Effector CD8-positive, alpha-beta T cell (primary cell): Measurements from ENCODE around the gene ST3GAL4.

ENCODE experiments used
- DNase-seq: peaks from one replicate; lab custom pipeline; 2025; lab: John Stamatoyannopoulos, UW

ST3GAL4 gene

DNA sequence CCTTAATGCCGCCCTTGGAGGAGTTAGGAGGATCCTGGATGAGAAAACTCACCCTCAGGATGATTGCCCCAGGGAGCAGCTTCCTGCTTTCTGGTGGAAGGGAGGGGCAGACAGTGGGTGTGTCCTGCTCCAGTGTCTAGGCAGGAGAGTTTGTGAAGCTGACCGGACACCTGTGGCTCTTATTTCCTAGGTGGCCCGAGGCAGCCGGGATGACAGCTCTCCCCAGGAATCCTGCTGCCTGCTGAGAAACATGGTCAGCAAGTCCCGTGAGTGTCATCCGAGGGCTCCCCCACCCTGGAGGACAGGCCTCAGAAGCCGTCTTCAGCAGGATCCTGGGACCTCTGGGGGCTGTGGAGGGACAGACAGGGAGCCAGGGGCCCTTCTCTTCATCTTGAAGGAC, 50.4 kb downstream of the ST3GAL4 start:
- DNase-seq, result no peak

DNA sequence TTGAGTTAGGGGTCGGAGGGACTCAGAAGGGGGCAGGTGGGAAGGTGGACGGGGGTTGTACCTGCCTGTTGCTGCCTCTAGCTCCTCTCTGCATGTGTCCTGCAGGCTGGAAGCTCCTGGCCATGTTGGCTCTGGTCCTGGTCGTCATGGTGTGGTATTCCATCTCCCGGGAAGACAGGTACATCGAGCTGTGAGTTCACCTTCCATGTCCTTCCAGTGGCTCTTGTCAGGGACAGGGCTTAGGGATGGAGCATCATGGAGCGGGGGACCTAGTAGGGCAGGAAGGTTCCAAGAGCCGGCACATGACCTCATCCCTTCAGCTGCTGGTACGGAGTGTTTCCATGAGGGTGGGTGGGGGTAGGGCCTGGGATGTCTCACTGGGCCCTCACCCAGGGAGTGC, 50.9 kb downstream of the ST3GAL4 start:
- DNase-seq, result no peak

DNA sequence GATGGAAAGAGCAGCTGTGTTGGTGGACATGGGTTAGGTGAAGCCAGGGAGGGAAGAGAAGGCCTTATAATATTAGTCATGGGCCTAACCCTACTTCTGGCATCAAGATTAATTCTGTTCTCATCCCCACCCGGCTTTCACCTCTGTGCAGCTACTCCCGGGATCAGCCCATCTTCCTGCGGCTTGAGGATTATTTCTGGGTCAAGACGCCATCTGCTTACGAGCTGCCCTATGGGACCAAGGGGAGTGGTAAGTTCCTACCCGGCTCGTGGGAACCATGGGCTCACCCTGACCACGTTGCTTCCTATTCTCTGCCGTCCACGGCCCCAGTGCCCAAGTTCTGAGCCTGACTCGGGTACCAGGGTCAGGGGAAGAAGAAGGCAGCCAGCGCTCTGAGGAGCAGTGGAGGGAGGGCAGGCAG, 51.6 kb downstream of the ST3GAL4 start:
- DNase-seq, result no peak

DNA sequence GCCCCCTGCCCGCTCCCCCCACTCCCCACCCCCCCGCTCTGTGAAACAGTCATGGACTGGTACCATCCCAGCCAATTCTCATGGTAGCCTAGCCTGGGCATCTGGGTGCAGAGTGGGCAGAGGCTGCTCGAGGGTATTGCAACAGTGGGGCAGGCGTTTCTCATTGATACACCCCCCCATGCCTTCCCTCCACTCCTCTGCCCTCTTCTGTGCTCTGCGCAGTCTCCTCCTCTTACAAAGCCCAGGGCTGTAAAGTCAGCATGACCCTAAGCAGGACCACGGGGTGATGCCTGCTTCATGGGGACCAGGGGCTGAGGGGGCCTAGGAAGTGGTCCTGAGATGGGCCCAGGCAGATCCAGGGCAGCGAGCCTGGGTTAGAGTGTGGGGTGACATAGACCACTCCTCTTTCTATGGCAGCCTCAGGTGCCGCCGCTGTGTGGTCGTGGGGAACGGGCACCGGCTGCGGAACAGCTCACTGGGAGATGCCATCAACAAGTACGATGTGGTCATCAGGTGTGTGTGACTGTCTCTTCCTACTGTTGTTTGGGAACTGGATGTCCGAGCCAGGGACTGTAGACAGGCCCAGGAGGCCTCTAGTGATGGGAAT, 52.3 kb downstream of the ST3GAL4 start:
- no peak for DNase-seq

DNA sequence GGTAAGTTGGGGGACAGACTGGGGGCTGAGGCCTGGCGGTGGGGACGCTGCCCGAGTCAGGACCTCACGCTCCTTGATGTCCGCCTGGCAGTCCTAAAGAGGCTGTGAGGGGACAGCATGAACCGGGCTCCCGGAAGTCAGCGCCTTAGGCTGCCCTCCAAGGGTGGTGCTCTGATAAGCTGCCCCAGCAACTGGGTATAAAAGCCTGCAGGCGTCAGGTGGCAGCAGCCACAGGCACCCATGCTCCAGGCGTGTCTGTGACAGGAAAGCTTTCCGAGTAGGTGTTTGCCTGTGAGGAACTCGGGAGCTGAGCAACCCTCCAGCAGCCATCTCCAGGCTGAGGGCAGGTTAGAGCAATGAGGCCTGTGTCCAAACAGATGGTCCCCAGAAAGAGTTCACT, 53.0 kb downstream of the ST3GAL4 start:
- no peak for DNase-seq

DNA sequence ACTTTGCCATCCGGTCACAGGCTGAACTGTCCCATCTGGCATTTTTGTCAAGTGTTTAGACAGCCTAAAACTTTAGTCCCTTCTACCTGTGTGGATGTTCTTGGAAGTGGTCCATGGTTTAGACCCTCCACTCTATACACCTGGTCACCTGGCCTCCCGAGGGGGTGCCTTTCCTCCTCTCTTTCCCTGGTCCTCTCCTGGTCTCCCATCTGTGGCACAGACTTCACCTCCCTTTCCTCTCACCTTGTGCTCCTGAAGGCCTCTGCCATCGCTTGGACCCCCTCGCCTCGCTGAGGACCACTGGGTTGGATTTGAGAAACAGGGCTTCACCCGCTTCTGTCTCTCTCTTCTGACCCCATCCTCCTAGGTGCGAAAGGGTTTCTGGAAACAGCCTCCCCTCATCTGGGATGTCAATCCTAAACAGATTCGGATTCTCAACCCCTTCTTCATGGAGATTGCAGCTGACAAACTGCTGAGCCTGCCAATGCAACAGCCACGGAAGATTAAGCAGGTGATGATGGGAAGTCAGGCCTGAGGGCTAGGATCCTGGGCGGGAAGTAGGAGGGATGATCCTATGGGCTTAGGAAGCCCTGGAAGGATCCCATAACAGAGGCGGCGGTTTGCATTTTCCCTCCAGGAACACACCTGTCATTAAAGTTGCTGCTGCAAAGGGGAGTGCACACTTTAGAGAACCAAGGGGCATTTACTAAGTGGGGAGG, 53.6 kb downstream of the ST3GAL4 start:
- no peak for DNase-seq

DNA sequence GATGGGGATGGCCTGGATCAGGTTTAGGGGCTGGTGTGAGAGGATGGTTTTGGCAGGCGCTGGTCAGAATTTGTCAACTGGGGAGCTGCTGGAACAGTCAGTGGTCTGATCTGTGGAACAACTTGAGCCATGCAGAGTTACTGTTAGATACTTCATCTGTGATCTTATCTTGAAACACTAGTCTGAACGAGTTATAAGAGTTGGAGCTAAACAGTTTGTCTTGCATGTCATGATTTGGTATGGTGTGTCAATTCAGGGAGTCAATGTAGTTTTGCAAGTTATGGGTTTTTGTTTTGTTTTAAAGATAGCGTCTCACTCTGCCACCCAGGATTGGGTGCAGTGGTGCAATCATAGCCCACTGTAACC, 54.1 kb downstream of the ST3GAL4 start:
- no peak for DNase-seq

DNA sequence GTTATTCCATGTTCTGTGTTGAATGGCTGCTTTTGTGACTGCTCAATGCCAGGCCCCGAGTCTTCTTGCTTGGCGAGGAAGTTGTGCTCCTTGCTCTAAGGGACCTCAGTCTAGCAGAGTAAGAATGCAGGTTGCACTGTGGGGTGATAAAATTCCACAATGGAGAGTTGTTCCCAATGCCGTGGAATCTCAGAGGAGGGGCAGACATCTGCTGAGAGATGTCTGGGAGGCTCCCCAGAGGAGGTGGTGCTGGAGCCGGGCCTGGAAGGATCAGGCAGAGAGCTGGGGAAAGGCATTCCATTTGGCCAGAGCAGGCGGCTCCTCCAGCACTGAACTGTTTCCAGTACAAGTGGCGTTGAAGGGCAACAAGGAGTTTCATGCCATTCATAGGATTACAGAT, 55.2 kb downstream of the ST3GAL4 start:
- DNase-seq, result no peak

DNA sequence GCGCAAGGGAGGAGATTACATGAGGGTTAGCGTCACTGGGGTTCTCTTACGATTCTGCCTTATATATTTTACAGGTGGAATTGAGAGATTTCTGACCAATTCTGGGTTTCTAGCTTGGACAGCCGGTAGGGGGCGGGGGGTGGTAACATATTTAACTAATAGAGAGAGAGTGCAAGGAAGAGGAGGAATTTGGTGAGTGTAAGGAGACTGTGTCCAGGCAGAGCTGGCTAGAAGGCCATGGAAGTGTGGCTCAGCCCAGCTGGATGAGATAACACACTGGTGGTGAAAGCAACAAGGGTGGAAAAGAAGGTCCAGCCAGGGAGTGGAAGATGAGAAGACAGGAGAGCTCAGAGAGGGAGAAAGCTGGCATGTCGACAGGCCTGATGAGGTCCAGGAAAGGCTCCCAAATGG, 56.5 kb downstream of the ST3GAL4 start:
- no peak for DNase-seq

DNA sequence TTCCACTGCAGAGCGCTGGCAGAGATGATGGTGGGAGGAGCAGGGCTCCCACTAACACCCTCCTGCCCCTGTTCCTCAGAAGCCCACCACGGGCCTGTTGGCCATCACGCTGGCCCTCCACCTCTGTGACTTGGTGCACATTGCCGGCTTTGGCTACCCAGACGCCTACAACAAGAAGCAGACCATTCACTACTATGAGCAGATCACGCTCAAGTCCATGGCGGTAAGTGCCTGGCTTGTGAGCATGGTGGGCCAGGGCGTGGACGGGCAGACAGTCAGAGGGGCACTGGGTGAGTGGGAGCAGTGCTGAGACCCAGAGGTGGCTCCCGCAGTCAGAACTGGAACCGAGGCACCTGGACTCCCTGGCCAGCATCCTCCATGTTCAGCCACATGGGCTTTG, 57.9 kb downstream of the ST3GAL4 start:
- no peak for DNase-seq

DNA sequence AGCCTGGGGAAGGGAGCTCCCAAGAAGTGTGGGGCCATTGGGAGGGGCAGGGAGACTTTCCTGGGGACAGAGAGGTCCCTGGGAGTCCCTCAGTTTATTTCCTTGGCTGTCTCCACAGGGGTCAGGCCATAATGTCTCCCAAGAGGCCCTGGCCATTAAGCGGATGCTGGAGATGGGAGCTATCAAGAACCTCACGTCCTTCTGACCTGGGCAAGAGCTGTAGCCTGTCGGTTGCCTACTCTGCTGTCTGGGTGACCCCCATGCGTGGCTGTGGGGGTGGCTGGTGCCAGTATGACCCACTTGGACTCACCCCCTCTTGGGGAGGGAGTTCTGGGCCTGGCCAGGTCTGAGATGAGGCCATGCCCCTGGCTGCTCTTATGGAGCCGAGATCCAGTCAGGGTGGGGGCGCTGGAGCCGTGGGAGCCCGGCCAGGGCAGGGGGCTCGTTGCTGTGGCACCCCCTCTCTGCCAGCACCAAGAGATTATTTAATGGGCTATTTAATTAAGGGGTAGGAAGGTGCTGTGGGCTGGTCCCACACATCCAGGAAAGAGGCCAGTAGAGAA, 58.4 kb downstream of the ST3GAL4 start:
- no peak for DNase-seq

DNA sequence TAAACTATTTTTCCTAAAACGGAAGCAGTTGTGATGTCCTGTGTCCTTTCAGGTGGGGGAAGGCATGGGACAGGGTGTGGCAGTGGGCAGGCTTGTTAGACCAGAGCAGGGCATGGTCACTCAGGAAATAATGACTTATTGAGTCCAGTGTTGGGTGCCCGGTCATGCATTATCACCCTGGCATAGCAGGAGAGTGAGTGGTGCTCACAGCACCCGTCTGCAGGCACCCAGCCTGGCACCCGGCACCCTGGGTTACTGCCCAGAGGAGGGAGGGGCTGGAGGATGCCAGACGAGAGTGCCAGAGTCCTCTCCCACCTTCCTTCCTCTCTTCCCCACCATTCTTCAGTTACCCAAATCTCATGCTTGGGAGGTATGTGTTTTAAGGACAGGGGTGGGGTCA, 59.1 kb downstream of the ST3GAL4 start:
- no peak for DNase-seq

DNA sequence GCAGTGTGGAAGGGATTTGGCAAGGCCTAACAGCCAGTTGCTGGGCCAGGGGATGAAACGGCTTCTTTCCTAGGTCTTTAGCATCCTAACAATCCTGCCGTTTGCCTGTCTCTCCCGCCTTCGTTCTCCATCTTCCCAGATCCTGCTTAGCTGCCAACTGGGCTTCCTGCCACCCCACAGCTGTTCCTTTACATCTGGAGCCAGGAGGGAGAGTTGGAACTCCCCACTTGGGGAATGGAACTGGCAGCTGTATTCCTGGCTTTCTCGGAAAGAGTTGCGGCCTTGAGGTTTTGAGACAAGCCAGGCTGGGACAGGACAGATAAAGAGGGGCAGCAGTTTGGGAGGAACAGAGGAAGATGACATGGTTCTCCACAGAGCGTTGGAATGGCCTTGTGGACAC, 59.6 kb downstream of the ST3GAL4 start:
- DNase-seq, result no peak

DNA sequence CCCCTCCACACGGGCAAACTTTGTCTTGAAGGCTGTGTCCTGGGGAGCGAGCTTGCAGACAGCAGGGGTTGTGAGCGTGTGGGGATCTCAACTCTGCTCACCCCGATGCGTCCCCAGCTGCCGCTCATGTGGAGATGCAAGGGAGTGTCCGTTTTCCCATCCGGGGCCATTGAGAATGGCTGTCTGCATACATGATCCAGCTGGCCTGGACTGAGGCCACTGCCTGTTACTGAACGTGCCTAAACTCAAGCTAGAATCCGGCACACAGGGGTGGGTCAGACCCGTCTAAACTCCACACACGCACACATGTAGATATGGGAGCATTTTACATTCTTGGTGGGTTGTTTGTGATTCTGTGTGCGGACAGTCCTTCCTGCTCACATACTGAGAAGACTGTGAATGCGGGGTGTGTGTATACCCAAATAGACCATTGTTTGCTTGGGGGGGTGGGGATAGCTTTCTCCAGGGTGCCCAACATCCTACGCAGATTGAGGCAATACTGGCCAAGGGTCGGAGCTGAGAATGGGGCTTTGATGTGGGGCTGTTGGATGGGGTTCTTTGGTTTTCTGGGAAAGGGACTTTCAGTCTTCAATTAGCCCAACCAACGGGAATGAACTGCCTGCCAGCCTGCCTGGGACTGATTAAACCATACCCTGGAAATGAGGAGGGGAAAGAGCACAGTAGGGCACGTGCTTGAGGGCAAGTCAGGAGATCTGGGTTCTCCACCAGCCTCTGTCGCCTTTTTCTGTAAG, 60.4 kb downstream of the ST3GAL4 start:
- no peak for DNase-seq

DNA sequence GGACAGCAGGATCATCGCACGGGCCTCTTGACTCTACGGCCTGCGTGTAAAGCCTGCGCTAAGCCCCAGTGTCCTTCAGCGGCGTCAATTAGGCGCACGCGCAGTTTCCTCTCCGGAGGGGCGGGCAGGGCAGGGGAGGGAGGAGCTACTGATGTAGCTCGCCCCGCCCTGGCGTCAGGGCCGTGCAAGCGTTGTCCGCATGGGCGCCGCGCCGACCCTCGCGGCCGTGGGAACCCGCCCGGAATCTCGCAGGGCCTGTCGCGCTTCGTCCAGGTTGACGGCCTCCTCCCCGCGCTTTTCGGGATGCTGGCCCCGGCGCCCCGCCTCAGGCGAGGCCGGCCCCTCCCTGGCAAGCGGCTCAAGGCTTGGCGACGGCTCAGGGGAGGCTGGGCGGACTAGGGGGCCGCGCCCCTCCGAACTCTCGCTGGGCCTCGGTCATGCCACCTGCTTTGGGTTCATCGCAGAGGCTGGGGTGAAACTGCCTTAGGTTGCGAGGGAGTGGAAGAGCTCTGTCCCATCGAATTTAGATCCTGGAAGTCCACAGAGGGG, 61.1 kb downstream of the ST3GAL4 start:
- peak; percentile 49 for DNase-seq

DNA sequence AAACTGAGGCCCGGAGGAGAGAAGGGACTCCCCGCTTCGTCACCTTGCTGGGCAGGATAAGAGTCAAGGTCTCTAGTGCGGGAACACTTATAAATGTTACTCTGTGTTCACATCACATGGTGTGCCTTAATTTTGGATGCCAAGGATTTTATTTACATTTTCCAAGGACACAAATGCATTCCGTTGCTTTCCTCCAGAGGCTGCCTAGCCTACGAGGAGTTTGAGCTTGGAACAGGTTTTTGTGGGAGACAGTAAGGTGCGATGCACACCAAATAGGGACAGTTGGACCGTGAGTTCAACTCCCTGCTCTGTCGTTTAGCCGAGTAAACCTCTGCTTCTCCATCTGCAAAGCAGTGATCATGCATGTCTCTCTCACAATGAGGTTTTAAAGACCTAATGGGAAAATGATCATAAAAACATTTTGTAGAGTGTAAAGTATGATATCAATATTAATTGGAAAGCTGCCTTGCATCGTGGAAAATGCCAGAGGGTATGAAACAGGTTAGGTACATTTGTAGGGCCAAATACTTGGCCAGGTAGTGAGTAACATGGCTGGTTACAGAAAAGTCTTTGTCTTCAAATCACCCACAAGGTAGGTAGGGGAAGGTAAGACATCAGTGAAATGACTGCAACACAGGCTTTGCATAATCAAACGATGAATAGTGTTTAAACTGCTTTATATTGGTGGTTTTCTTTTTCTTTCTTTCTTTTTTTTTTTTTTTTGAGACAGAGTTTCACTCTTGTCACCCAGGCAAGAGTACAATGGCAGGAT, 61.8 kb downstream of the ST3GAL4 start:
- DNase-seq, result no peak

DNA sequence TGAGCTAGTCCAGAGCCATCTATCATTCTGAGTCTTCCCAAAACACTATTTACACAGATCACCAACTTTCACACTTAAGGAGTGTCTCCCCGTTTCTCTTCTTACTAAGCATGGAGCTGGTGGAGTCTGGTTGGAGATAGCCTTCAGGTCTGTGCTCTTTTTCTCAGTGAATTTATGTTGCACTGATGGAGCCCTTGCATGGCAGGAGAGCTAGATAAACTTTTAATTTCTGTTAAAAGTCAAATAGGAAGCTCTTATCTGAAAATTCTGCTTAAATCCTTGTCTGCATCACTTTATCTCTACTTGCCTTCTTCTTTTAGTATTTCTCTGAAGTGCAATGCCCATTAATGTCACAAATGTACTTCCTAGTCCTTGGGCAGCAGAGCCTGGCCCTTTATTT, 63.4 kb downstream of the ST3GAL4 start:
- DNase-seq, result no peak

DNA sequence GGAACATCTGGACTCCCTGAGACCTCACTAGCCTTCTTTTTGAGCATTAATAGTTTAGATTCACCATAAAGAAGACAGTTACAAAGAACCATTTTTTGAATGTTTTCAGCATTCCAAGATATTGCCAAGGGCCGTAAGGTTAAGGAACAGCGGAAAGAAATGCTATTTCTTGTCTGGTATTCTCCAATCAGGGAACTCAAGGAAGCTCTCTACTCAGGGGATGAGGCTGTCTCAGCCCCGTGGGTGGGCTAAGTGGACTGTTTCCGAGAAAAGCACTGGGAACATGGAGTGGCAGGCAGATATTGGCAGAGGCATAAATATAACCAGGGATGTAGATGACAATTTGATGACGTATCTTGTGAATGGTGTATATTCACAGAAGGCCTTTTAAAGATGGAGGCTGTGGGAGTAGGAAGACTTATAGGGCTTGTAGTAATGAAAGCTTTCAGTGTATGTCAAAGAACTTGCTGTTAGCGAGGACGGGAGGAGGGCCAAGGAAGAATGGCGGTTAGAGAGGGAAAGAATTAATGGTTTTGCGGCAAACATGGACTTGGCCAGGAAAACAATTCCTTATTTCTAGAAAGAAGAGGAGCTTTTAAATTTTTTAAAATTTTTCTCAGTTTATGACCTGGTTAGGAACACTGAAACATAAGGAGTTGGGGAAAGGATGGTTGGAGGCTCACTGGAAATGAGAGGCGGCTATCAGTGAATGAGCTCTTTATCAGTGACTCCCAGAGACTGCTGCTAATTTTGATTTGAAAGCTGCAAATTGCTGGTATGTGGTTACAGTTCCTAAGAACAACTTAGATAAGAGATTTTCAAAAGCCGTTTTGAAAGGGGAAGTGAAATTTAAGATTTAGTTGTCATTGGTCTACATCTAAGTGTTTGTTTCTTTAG, 64.6 kb downstream of the ST3GAL4 start:
- no peak for DNase-seq

DNA sequence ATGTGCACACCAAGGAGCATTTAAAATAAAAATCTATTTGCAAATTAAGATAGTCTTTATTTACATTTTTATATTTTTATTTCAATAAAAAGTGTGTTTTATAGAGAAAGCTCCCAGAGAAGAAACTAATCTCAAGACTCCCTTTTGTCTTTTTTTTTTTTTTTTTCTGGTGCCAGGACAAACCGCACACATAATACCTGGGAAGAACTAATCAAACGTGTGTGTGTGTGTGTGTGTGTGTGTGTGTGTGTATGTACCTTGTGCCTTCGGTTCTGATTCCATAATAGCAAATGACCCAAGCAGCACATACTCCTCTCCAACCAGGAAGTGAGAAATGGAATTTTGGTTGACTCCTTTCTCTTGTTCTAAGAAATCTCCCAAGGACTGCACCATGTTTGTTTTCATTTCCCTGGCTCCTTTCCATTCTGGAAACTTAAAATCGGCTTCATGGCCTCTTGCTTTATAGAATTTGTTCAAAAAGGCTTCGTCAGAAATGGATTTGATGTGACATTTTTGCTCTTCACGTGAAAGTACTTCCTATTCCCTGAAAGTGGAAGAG, 65.3 kb downstream of the ST3GAL4 start:
- DNase-seq, result no peak

DNA sequence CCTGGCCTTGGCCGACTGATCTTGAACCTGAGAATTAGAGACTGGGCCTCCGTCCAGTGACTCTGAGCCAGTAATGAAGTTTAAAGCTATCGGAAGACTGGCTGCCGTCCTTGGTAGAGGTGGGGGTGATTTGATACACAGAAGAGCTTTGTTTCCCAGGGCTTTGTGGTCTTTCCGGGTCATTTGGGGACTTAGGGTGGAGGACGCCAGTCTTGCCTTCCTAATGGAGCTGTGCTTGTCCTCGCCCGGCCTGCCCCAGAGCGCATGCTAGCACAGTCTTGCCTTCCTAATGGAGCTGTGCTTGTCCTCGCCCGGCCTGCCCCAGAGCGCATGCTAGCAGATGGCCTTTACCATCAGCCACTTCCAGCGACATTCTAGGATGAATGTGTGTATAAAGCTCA, 65.8 kb downstream of the ST3GAL4 start:
- DNase-seq, result no peak

DNA sequence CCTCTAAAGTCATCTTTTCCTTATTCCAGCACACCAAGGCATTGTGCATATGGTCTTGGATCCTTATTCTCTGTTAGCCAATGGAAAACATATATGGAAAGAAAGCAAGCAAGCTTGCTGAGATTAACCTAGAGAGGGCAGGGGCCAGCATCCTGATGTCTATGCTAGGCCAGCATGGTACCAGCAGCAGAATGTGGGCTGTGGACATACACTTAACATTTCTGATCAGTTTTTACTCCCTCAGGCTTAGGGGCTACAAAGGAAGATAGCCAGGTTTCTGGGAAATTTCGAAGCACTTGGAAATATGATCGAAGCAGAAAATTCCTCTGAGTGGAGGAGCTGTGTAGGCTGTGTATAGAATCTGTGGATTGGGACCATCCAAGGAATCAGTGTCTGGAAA, 67.0 kb downstream of the ST3GAL4 start:
- no peak for DNase-seq
